B cell (primary cell): ENCODE data around the gene MATN3. TPM values are rescaled to one million over a fixed set of nuclear protein-coding genes. Genes with fewer than 3 reads are reported as not detected.

Experiments
- ATAC-seq: fragments of 200-7000 bp; cut with Tn5 transposase; one replicate; pipeline ENCODE4 v1.10.0; 2021; ENCODE audit warnings: low read depth, mild to moderate bottlenecking, moderate number of reproducible peaks, moderate library complexity
- CTCF ChIA-PET: fragments of 350-600 bp; sonication (Branson Sonifier 250); formaldehyde crosslinking; loops from one replicate; lab custom pipeline; 2021; ENCODE audit warnings: antibody characterized with exemption, inconsistent platforms; lab: Charles Lee
- POLR2A ChIA-PET: fragments of 350-600 bp; sonication (Branson Sonifier 250); formaldehyde crosslinking; loops from one replicate; lab custom pipeline; 2021; ENCODE audit warnings: antibody characterized with exemption; lab: Charles Lee
- DNase-seq: peaks from one replicate; pipeline ENCODE4 v3.0.0; 2013
- H2AFZ ChIP-seq: 2 replicates; pipeline ENCODE4 v1.6.1; 2012; ENCODE audit warnings: mild to moderate bottlenecking, low read depth, low read length; ENCODE audit not compliant: insufficient read depth, poor library complexity, severe bottlenecking
- H3K27ac ChIP-seq, 2 donors: 1 replicate in 1 of 2; 2 replicates in 1 of 2; pipeline ENCODE4 v1.5.1; 2012 to 2013; ENCODE audit warnings: low read length in 2 of 2, mild to moderate bottlenecking in 2 of 2, moderate library complexity in 1 of 2
- H3K27me3 ChIP-seq, 4 experiments: fragments of 200-600 bp in 1 of 4; sonication (generic) in 1 of 4; replicated peaks in 1 of 4; 1 replicate in 2 of 4; 2 replicates in 2 of 4; pipeline versions ENCODE4 v1.6.1 to v1.7.0; 2013 to 2016; ENCODE audit warnings: low read length in 3 of 4, mild to moderate bottlenecking in 2 of 4, mixed read lengths in 1 of 4, moderate library complexity in 1 of 4; ENCODE audit not compliant: insufficient read depth in 4 of 4, control insufficient read depth in 3 of 4; ENCODE audit errors: control extremely low read depth in 1 of 4
- H3K36me3 ChIP-seq, 2 experiments: replicated peaks in 1 of 2; 1 replicate in 1 of 2; 2 replicates in 1 of 2; pipeline versions ENCODE4 v1.6.1 to v1.7.1; 2013; ENCODE audit warnings: low read length in 1 of 2; ENCODE audit not compliant: insufficient read depth in 2 of 2, control insufficient read depth in 1 of 2; ENCODE audit errors: control extremely low read depth in 1 of 2, extremely low read depth in 1 of 2
- H3K4me1 ChIP-seq, 2 donors: fragments of 200-600 bp in 1 of 2; sonication (generic) in 1 of 2; 1 replicate in 1 of 2; 2 replicates in 1 of 2; pipeline versions ENCODE4 v1.5.1 to v1.6.1; 2013 to 2017; ENCODE audit warnings: low read length in 2 of 2; ENCODE audit not compliant: control insufficient read depth in 2 of 2, insufficient read depth in 2 of 2
- H3K4me2 ChIP-seq: replicated peaks from 2 replicates; pipeline ENCODE3; 2012; ENCODE audit warnings: mild to moderate bottlenecking, low read depth, low read length; ENCODE audit not compliant: poor library complexity, severe bottlenecking
- H3K4me3 ChIP-seq, 5 experiments: fragments of 200-600 bp in 1 of 5; sonication (generic) in 1 of 5; 1 replicate in 3 of 5; 2 replicates in 2 of 5; pipeline versions ENCODE4 v1.5.1 to v1.7.0; 2011 to 2016; ENCODE audit warnings: low read length in 4 of 5, mild to moderate bottlenecking in 4 of 5, low read depth in 2 of 5, control low read depth in 1 of 5, moderate library complexity in 1 of 5; ENCODE audit not compliant: insufficient read depth in 1 of 5; ENCODE audit errors: control extremely low read depth in 1 of 5, extremely low read depth in 1 of 5
- H3K79me2 ChIP-seq: fragments of 200-600 bp; sonication (generic); one replicate; pipeline ENCODE4 v1.6.0; 2016; ENCODE audit warnings: low read length; ENCODE audit not compliant: control insufficient read depth, insufficient read depth
- H3K9ac ChIP-seq: fragments of 200-600 bp; sonication (generic); 2 replicates; pipeline ENCODE4 v1.6.1; 2017; ENCODE audit warnings: mild to moderate bottlenecking, low read length, moderate library complexity
- H3K9me3 ChIP-seq, 3 donors: one replicate each; pipeline versions ENCODE4 v1.6.1 to v1.7.1; 2013; ENCODE audit warnings: low read length in 2 of 3; ENCODE audit not compliant: control insufficient read depth in 2 of 3, insufficient read depth in 1 of 3; ENCODE audit errors: control extremely low read depth in 1 of 3
- H4K20me1 ChIP-seq: 2 replicates; pipeline ENCODE4 v1.6.0; 2012; ENCODE audit warnings: mild to moderate bottlenecking, low read length; ENCODE audit not compliant: insufficient read depth, control insufficient read depth, poor library complexity, severe bottlenecking
- H3K27ac Mint-ChIP-seq: one replicate; pipeline ENCODE4 v1.8.0; 2021; ENCODE audit warnings: mixed read lengths
- H3K27me3 Mint-ChIP-seq: one replicate; pipeline ENCODE4 v1.8.0; 2021; ENCODE audit warnings: mixed read lengths
- H3K4me1 Mint-ChIP-seq: one replicate; pipeline ENCODE4 v1.8.0; 2021; ENCODE audit warnings: mixed read lengths
- H3K4me3 Mint-ChIP-seq: one replicate; pipeline ENCODE4 v1.8.0; 2021; ENCODE audit warnings: mixed read lengths
- H3K9me3 Mint-ChIP-seq: one replicate; pipeline ENCODE4 v1.8.0; 2022; ENCODE audit warnings: mixed read lengths; ENCODE audit not compliant: insufficient read depth
- CTCF ChIP-seq: fragments of 200-600 bp; IDR thresholded peaks from one replicate; pipeline ENCODE4 v1.8.0; 2022; ENCODE audit warnings: antibody characterized with exemption, mild to moderate bottlenecking
- EZH2 ChIP-seq: IDR thresholded peaks from 2 replicates; pipeline ENCODE4 v1.6.1; 2012; ENCODE audit warnings: borderline replicate concordance, low read depth, mild to moderate bottlenecking, moderate library complexity, low read length; ENCODE audit not compliant: insufficient read depth, poor library complexity, severe bottlenecking
- WGBS: methylation state at CpG from one replicate; pipeline ENCODE4 v1.1.5; 2013; ENCODE audit warnings: missing lambda C conversion rate; ENCODE audit not compliant: insufficient coverage; 5-methylcytosine and 5-hydroxymethylcytosine counted together
- intact Hi-C: fragments of 100-400 bp; cut with micrococcal nuclease; formaldehyde crosslinking; loops from one replicate; pipeline ENCODE4 v1.10.0; 2022
- polyA plus RNA-seq: library from polyadenylated mRNA; depleted of rRNA; stranded (reverse); fragments of >200 nt; gene quantifications from 2 replicates; pipeline ENCODE4 v1.2.3, GENCODE V29; 2012
- total RNA-seq, 2 donors: library from RNA; stranded (reverse); fragments of 120-200 nt in 1 of 2; gene quantifications; 1 replicate in 1 of 2; 2 replicates in 1 of 2; pipeline versions ENCODE4 v1.2.3 to v1.2.4, GENCODE V29; 2013 to 2022

MATN3 gene
- total and polyA plus RNA-seq, 2 donors (not counting 1 experiment from before 2014, with no cell fraction given) = not detected

GRCh38 chr2:20061940-20062339, 49.5 kb upstream of the MATN3 start:
- peaks cover 0 to 4% (median 0%) of the 10 kb centered on the region in 3 donors for H3K9me3 ChIP-seq
- DNase-seq (no peak), ATAC-seq (no peak)
- ChIA-PET POLR2A (no interaction called here), CTCF (interaction anchor here (1.5 to 2.7 kb wide), 3 partner anchors 11 to 46 kb away, joined by 3 to 10 read pairs (median 4); partner anchors contain the start of gene LAPTM4A)
- no peaks in the 10 kb centered on the region for H3K36me3 ChIP-seq
- H4K20me1 ChIP-seq = no peaks in the 10 kb centered on the region
- no peaks in the 10 kb centered on the region for H3K4me1 Mint-ChIP-seq
- H3K4me3 ChIP-seq = no peak overlapping the region
- no peak overlapping the region for H3K27ac Mint-ChIP-seq
- H3K27ac ChIP-seq = no peak overlapping the region
- H3K79me2 ChIP-seq = no peaks in the 10 kb centered on the region
- H3K27me3 Mint-ChIP-seq = peaks cover 27% of the 10 kb centered on the region
- H3K4me1 ChIP-seq = no peaks in the 10 kb centered on the region
- intact Hi-C loops = no loop called here
- no peak overlapping the region for H3K4me2 ChIP-seq
- no peak overlapping the region for H3K9ac ChIP-seq
- no peak overlapping the region for H3K4me3 Mint-ChIP-seq
- no peak overlapping the region for H2AFZ ChIP-seq
- H3K27me3 ChIP-seq = no peaks in the 10 kb centered on the region
- TF ChIP-seq EZH2 = no peak
- no peak for TF ChIP-seq CTCF
- WGBS = 90% methylated on average over 3 of the region's 5 CpGs
- no peaks in the 10 kb centered on the region for H3K9me3 Mint-ChIP-seq

GRCh38 chr2:20061476-20061875, 49.0 kb upstream of the MATN3 start:
- no peak for DNase-seq
- no CpG with 5 or more reads among the region's 3 CpGs for WGBS
- no peak overlapping the region for H3K4me2 ChIP-seq
- no peak overlapping the region for H3K9ac ChIP-seq
- no peak overlapping the region for H3K4me3 ChIP-seq
- no peak overlapping the region for H3K27ac Mint-ChIP-seq
- H3K27ac ChIP-seq = no peak overlapping the region
- peaks cover 31% of the 10 kb centered on the region for H3K27me3 Mint-ChIP-seq
- no peaks in the 10 kb centered on the region for H4K20me1 ChIP-seq
- no peaks in the 10 kb centered on the region for H3K79me2 ChIP-seq
- no peaks in the 10 kb centered on the region for H3K4me1 Mint-ChIP-seq
- peaks cover 0 to 4% (median 0%) of the 10 kb centered on the region in 3 donors for H3K9me3 ChIP-seq
- no peak overlapping the region for H2AFZ ChIP-seq
- no peak for ATAC-seq
- no peaks in the 10 kb centered on the region for H3K4me1 ChIP-seq
- CTCF ChIA-PET = interaction anchor here (1.5 to 2.7 kb wide), 2 partner anchors 38 to 46 kb away, joined by 3 to 10 read pairs; no protein-coding TSS in a partner anchor
- TF ChIP-seq EZH2 (no peak), CTCF (no peak)
- H3K36me3 ChIP-seq = no peaks in the 10 kb centered on the region
- H3K27me3 ChIP-seq = no peaks in the 10 kb centered on the region
- POLR2A ChIA-PET = no interaction called here
- H3K9me3 Mint-ChIP-seq = no peaks in the 10 kb centered on the region
- H3K4me3 Mint-ChIP-seq = no peak overlapping the region
- intact Hi-C loops = no loop called here
